Left lung (tissue), 10 donors: ENCODE data around the gene PCDH7. TPM values are rescaled to one million over a fixed set of nuclear protein-coding genes. Genes with fewer than 3 reads are reported as not detected.

ENCODE experiments used
- ATAC-seq: fragments of 200-7000 bp; cut with Tn5 transposase; one replicate; pipeline ENCODE4 v1.9.1; 2020; ENCODE audit warnings: moderate library complexity
- DNase-seq, 4 donors: peaks; one replicate each; pipeline ENCODE4 v3.0.0-alpha.2; 2013 to 2020
- H3K27ac ChIP-seq, 2 donors: fragments of 200-600 bp; sonication (generic) in 1 of 2; one replicate each; pipeline versions ENCODE4 v1.5.0 to v1.8.0; 2020 to 2021
- H3K27me3 ChIP-seq, 2 donors: fragments of 200-600 bp; sonication (generic) in 1 of 2; one replicate each; pipeline versions ENCODE4 v1.5.0 to v1.8.0; 2020 to 2021
- H3K36me3 ChIP-seq, 2 donors: fragments of 200-600 bp; sonication (generic) in 1 of 2; one replicate each; pipeline versions ENCODE4 v1.5.0 to v1.8.0; 2020 to 2021
- H3K4me1 ChIP-seq, 2 donors: fragments of 200-600 bp; one replicate each; pipeline ENCODE4 v1.8.0; 2021
- H3K4me3 ChIP-seq, 2 donors: fragments of 200-600 bp; sonication (generic) in 1 of 2; one replicate each; pipeline versions ENCODE4 v1.5.0 to v1.8.0; 2020 to 2021; ENCODE audit warnings: mild to moderate bottlenecking in 1 of 2
- H3K9me3 ChIP-seq, 2 donors: fragments of 200-600 bp; sonication (generic) in 1 of 2; one replicate each; pipeline versions ENCODE4 v1.5.0 to v1.8.0; 2020 to 2021
- CTCF ChIP-seq, 2 donors: fragments of 200-600 bp; sonication (generic) in 1 of 2; IDR thresholded peaks; one replicate each; pipeline versions ENCODE4 v1.5.0 to v1.8.0; 2021; ENCODE audit warnings: antibody characterized with exemption in 2 of 2
- intact Hi-C, 2 donors: fragments of 100-400 bp; cut with DNase I; formaldehyde crosslinking; loops; one replicate each; pipeline versions ENCODE4 v1.11.2 to v1.14.2; 2022
- polyA plus RNA-seq, 6 donors: library from polyadenylated mRNA; unstranded; fragments of 120-200 nt; gene quantifications; one replicate each; pipeline ENCODE4 v1.2.1, GENCODE V29; 2013; ENCODE audit not compliant: insufficient read length in 6 of 6
- total RNA-seq, 2 donors: library from RNA; stranded (reverse); fragmentation: NEBNext Ultra II Directional; extraction: Animal tissue kit (Norgen Biotek cat#: 25700); gene quantifications; one replicate each; pipeline ENCODE4 v1.2.1, GENCODE V29; 2021
- donor health status: DM: no; HTN: yes; CAD: no.
- donor health status: DM: no; HTN: no; CAD: no.

PCDH7 gene
- total and polyA plus RNA-seq, 8 donors, result 6.8 to 53.9 (median 35.7) TPM

- H3K27me3 ChIP-seq, result no peaks in the 10 kb centered on the region
- H3K9me3 ChIP-seq, result no peaks in the 10 kb centered on the region
- no peaks in the 10 kb centered on the region for H3K36me3 ChIP-seq
- DNase-seq (no peak), ATAC-seq (no peak)
- no peak overlapping the region for H3K4me3 ChIP-seq
- intact Hi-C loops, result no loop called here
- no peak for TF ChIP-seq CTCF (IDR thresholded peaks at IDR 0.05)
- no peaks in the 10 kb centered on the region for H3K4me1 ChIP-seq
- H3K27ac ChIP-seq, result no peak overlapping the region
Measured at GRCh38 chr4:30767147-30767845, 47.1 kb downstream of the PCDH7 start.

GRCh38 chr4:30768277-30768676, 48.1 kb downstream of the PCDH7 start:
- intact Hi-C loops, result no loop called here
- Histone ChIP-seq H3K36me3 (no peaks in the 10 kb centered on the region), H3K27me3 (no peaks in the 10 kb centered on the region), H3K27ac (no peak overlapping the region), H3K4me1 (no peaks in the 10 kb centered on the region), H3K4me3 (no peak overlapping the region), H3K9me3 (no peaks in the 10 kb centered on the region)
- TF ChIP-seq CTCF (IDR thresholded peaks at IDR 0.05), result no peak
- no peak for DNase-seq
- no peak for ATAC-seq

GRCh38 chr4:30769093-30769492, 48.9 kb downstream of the PCDH7 start:
- no peak for DNase-seq
- Histone ChIP-seq H3K4me1 (no peaks in the 10 kb centered on the region), H3K9me3 (no peaks in the 10 kb centered on the region), H3K36me3 (no peaks in the 10 kb centered on the region), H3K27ac (no peak overlapping the region), H3K4me3 (no peak overlapping the region), H3K27me3 (no peaks in the 10 kb centered on the region)
- intact Hi-C loops, result no loop called here
- ATAC-seq, result no peak
- TF ChIP-seq CTCF (IDR thresholded peaks at IDR 0.05), result no peak

GRCh38 chr4:30770049-30770549, 49.9 kb downstream of the PCDH7 start:
- Histone ChIP-seq H3K27ac (no peak overlapping the region), H3K36me3 (no peaks in the 10 kb centered on the region), H3K9me3 (no peaks in the 10 kb centered on the region), H3K4me3 (no peak overlapping the region), H3K4me1 (no peaks in the 10 kb centered on the region), H3K27me3 (no peaks in the 10 kb centered on the region)
- TF ChIP-seq CTCF (IDR thresholded peaks at IDR 0.05), result no peak
- ATAC-seq (no peak), DNase-seq (peak in 2 of 4 donors; percentile 58 to 70)
- intact Hi-C loops, result no loop called here

GRCh38 chr4:30770812-30771211, 50.6 kb downstream of the PCDH7 start:
- intact Hi-C loops, result no loop called here
- ATAC-seq (no peak), DNase-seq (no peak)
- H3K27me3 ChIP-seq, result no peaks in the 10 kb centered on the region
- no peak overlapping the region for H3K27ac ChIP-seq
- TF ChIP-seq CTCF (IDR thresholded peaks at IDR 0.05), result no peak
- H3K4me1 ChIP-seq, result no peaks in the 10 kb centered on the region
- H3K4me3 ChIP-seq, result no peak overlapping the region
- no peaks in the 10 kb centered on the region for H3K9me3 ChIP-seq
- H3K36me3 ChIP-seq, result no peaks in the 10 kb centered on the region
